Measurements from ENCODE around the gene ALDH1A1. TPM values are rescaled to one million over a fixed set of nuclear protein-coding genes. Genes with fewer than 3 reads are reported as not detected.

Gene ALDH1A1
- total RNA-seq, 1 donor from 2014 or later: 43.9 TPM

GRCh38 chr9:72978744-72979143 is 25.9 kb upstream of the ALDH1A1 start:
- no peak overlapping the region for H3K27ac ChIP-seq
- no peaks in the 10 kb centered on the region for H3K9me3 ChIP-seq
- no peak overlapping the region for H3K4me3 ChIP-seq
- peaks cover 0 to 5% of the 10 kb centered on the region in 2 donors for H3K4me1 ChIP-seq
- intact Hi-C loops (cut with DNase I): no loop called here
- H3K27me3 ChIP-seq: no peaks in the 10 kb centered on the region
- DNase-seq (ENCODE audit: low spot score in 2 of 2): no peak
- TF ChIP-seq, protein P1, sequence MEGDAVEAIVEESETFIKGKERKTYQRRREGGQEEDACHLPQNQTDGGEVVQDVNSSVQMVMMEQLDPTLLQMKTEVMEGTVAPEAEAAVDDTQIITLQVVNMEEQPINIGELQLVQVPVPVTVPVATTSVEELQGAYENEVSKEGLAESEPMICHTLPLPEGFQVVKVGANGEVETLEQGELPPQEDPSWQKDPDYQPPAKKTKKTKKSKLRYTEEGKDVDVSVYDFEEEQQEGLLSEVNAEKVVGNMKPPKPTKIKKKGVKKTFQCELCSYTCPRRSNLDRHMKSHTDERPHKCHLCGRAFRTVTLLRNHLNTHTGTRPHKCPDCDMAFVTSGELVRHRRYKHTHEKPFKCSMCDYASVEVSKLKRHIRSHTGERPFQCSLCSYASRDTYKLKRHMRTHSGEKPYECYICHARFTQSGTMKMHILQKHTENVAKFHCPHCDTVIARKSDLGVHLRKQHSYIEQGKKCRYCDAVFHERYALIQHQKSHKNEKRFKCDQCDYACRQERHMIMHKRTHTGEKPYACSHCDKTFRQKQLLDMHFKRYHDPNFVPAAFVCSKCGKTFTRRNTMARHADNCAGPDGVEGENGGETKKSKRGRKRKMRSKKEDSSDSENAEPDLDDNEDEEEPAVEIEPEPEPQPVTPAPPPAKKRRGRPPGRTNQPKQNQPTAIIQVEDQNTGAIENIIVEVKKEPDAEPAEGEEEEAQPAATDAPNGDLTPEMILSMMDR (IDR thresholded peaks at IDR 0.05): no peak
- no peaks in the 10 kb centered on the region for H3K36me3 ChIP-seq

DNA sequence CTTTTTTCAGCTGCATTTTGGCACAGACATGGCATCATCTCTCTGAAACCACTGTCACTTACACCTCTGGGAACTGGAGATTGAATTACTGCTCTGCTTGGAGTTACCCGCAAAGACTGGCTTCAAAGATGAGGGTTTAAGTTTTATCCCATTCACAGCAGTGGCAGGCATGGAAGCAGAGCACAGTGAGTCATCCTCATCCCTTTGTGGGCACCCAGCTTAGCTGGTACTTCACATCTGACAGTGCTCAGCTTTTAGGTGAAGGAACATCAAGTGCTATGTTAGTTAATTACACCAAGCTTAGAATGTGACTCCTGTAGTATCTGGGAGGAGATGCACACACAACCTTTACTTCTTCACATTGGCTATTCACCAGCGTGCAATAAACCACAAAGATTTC is 24.8 kb upstream of the ALDH1A1 start:
- TF ChIP-seq, protein P1 (IDR thresholded peaks at IDR 0.05): no peak
- Histone ChIP-seq H3K27ac (no peak overlapping the region), H3K9me3 (no peaks in the 10 kb centered on the region), H3K4me1 (peaks cover 0 to 5% of the 10 kb centered on the region in 2 donors), H3K4me3 (no peak overlapping the region), H3K27me3 (no peaks in the 10 kb centered on the region), H3K36me3 (no peaks in the 10 kb centered on the region)
- intact Hi-C loops (cut with DNase I): no loop called here
- DNase-seq (ENCODE audit: low spot score in 2 of 2): no peak

DNA sequence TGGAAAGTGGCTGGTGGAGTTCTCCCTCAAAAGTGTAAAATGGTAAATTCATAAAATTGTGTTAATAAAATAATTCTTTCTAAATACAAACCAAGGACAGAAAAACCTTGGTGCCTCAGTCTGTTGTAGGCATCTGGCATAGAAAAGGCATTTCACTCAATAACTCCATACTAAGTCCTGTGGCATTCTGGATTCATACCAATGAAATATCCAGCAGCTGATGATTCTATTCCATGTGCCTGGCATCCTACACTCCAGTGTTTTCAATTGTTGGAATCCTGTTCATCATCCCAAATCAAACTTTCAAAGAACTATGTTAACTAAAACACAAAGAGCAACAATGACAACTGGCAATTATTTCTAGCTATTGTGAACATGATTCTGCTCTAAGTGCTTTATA is 21.6 kb upstream of the ALDH1A1 start:
- no peaks in the 10 kb centered on the region for H3K9me3 ChIP-seq
- DNase-seq (ENCODE audit: low spot score in 2 of 2): no peak
- H3K27me3 ChIP-seq: no peaks in the 10 kb centered on the region
- TF ChIP-seq, protein P1 (IDR thresholded peaks at IDR 0.05): no peak
- H3K4me1 ChIP-seq: peaks cover 0 to 5% of the 10 kb centered on the region in 2 donors
- H3K27ac ChIP-seq: no peak overlapping the region
- intact Hi-C loops (cut with DNase I): no loop called here
- no peak overlapping the region for H3K4me3 ChIP-seq
- H3K36me3 ChIP-seq: no peaks in the 10 kb centered on the region

DNA sequence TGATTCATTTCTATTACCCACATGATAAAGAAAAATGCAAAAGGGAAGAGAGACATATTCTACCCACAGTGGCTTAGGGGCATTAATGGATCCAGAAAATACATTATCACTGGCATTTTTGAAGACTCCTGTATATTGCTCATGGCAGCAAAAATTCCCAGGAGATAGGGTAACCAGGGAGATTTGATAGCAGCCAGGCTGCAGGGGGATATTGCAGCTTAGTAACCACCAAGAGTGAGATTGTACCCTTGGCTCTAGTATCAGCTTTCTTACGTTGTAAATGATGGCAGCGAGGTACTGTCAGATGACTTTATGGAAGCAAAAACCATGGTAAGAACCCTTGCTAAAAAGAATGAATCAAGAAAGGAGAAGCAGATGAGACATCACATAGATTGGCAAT is 19.8 kb upstream of the ALDH1A1 start:
- no peaks in the 10 kb centered on the region for H3K27me3 ChIP-seq
- intact Hi-C loops (cut with DNase I): no loop called here
- TF ChIP-seq, protein P1 (IDR thresholded peaks at IDR 0.05): no peak
- no peak for DNase-seq (ENCODE audit: low spot score in 2 of 2)
- no peaks in the 10 kb centered on the region for H3K36me3 ChIP-seq
- no peaks in the 10 kb centered on the region for H3K4me1 ChIP-seq
- no peak overlapping the region for H3K4me3 ChIP-seq
- no peak overlapping the region for H3K27ac ChIP-seq
- no peaks in the 10 kb centered on the region for H3K9me3 ChIP-seq

- H3K27me3 ChIP-seq: no peaks in the 10 kb centered on the region
- H3K4me3 ChIP-seq: no peak overlapping the region
- H3K9me3 ChIP-seq: no peaks in the 10 kb centered on the region
- H3K36me3 ChIP-seq: no peaks in the 10 kb centered on the region
- intact Hi-C loops (cut with DNase I): no loop called here
- TF ChIP-seq, protein P1 (IDR thresholded peaks at IDR 0.05): no peak
- no peaks in the 10 kb centered on the region for H3K4me1 ChIP-seq
- H3K27ac ChIP-seq: no peak overlapping the region
- no peak for DNase-seq (ENCODE audit: low spot score in 2 of 2)
These were observed 18.6 kb upstream of the ALDH1A1 start for GRCh38 chr9:72971411-72971810.

GRCh38 chr9:72960446-72960845 is 7.6 kb upstream of the ALDH1A1 start:
- DNase-seq (ENCODE audit: low spot score in 2 of 2): no peak
- no peaks in the 10 kb centered on the region for H3K36me3 ChIP-seq
- H3K27ac ChIP-seq: no peak overlapping the region
- H3K27me3 ChIP-seq: no peaks in the 10 kb centered on the region
- intact Hi-C loops (cut with DNase I): no loop called here
- no peak overlapping the region for H3K4me3 ChIP-seq
- H3K4me1 ChIP-seq: no peaks in the 10 kb centered on the region
- TF ChIP-seq, protein P1 (IDR thresholded peaks at IDR 0.05): no peak
- H3K9me3 ChIP-seq: peaks cover 0 to 10% of the 10 kb centered on the region in 2 donors
